GM06990 (cell line): Measurements from ENCODE around the gene CCND1.
A peak's percentile ranks its signal among the peaks of the same experiment; 100 is the strongest.

ENCODE experiments used
- DNase-seq: peaks from one replicate; pipeline ENCODE4 v3.0.0-alpha.2; 2011; ENCODE audit not compliant: insufficient read length; ENCODE audit errors: extremely low read depth
- H3K27me3 ChIP-seq: replicated peaks from 2 replicates; pipeline ENCODE4 v1.6.0; 2011; ENCODE audit warnings: low read length; ENCODE audit not compliant: control insufficient read depth, insufficient read depth
- H3K36me3 ChIP-seq: 2 replicates; pipeline ENCODE4 v1.5.1; 2011; ENCODE audit warnings: low read length; ENCODE audit not compliant: control insufficient read depth, insufficient read depth
- H3K4me3 ChIP-seq: replicated peaks from 2 replicates; pipeline ENCODE4 v1.5.1; 2011; ENCODE audit warnings: low read depth, mild to moderate bottlenecking, control low read depth, low read length
- TF ChIP-seq, protein P1 (sequence below): IDR thresholded peaks from 2 replicates; pipeline ENCODE4 v1.5.1; 2011; ENCODE audit warnings: low read length, control low read depth, mild to moderate bottlenecking, inconsistent platforms; ENCODE audit not compliant: insufficient read depth, poor library complexity, severe bottlenecking

CCND1 gene

DNA sequence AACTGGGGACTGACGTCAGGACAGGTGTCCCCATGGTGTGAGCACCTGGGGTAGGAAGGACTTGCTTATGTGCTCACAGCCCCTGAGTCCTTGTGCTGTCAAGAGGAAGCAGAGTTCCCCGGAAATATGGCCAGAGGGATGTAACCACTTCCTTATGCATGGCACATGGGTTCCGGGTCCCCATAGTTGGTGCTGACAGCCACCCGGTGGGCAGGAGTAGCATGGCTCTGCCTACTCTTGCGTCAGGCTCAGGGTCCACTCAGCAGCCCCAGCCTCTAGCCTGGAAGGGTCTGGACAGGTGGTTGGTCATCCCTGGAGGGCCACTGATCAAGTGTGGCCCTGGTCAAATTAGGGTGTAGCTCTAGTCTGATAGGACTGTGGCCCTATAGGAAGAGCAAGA is 42.8 kb upstream of the CCND1 start:
- Histone ChIP-seq H3K4me3 (no peak overlapping the region), H3K27me3 (no peaks in the 10 kb centered on the region; the same call in 1 of the 2 replicates), H3K36me3 (no peaks in the 10 kb centered on the region)
- TF ChIP-seq, protein P1, sequence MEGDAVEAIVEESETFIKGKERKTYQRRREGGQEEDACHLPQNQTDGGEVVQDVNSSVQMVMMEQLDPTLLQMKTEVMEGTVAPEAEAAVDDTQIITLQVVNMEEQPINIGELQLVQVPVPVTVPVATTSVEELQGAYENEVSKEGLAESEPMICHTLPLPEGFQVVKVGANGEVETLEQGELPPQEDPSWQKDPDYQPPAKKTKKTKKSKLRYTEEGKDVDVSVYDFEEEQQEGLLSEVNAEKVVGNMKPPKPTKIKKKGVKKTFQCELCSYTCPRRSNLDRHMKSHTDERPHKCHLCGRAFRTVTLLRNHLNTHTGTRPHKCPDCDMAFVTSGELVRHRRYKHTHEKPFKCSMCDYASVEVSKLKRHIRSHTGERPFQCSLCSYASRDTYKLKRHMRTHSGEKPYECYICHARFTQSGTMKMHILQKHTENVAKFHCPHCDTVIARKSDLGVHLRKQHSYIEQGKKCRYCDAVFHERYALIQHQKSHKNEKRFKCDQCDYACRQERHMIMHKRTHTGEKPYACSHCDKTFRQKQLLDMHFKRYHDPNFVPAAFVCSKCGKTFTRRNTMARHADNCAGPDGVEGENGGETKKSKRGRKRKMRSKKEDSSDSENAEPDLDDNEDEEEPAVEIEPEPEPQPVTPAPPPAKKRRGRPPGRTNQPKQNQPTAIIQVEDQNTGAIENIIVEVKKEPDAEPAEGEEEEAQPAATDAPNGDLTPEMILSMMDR = peak; percentile 9
- no peak for DNase-seq

DNA sequence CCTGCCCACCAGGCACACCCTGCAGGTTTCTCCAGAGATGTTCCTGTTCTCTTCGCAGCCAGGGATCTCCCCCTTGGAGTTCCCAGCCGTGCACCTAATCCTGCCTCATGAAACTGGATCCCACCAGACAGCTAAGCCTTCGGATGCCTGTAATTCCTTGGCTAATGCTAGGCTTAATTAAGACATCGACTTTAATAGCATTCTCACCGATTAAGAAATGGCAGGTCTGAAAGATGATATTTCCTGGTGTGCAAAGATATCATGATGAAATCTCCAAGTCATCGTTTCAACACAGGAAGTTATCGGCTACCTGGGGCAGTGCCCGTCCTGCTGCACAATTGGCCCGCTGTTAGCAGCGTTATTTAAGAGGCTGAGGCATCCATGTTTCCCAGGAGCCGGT is 41.5 kb upstream of the CCND1 start:
- Histone ChIP-seq H3K27me3 (no peaks in the 10 kb centered on the region; the same call in 1 of the 2 replicates), H3K36me3 (no peaks in the 10 kb centered on the region), H3K4me3 (no peak overlapping the region)
- TF ChIP-seq, protein P1 = no peak
- DNase-seq = no peak

DNA sequence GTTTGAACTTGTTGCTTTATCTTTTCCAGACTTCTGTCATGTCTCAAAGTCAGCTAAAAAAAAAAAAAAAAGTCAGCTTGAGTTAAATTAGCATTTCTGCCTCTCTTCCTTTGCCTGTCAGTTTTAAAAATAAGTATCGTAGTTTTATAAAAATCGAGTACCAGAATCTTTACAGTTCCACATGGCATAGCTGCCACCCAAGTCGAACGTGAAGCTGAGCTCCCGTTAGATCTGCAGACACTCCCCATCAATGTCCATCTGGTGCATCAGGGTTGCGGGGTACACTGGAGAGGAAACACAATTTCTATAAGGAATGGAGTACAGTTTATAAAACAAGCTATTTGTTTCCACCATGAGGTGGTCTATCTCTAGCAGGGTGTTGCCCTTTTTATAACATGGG is 41.0 kb upstream of the CCND1 start:
- no peaks in the 10 kb centered on the region for H3K36me3 ChIP-seq
- H3K27me3 ChIP-seq = no peaks in the 10 kb centered on the region; the same call in 1 of the 2 replicates

DNA sequence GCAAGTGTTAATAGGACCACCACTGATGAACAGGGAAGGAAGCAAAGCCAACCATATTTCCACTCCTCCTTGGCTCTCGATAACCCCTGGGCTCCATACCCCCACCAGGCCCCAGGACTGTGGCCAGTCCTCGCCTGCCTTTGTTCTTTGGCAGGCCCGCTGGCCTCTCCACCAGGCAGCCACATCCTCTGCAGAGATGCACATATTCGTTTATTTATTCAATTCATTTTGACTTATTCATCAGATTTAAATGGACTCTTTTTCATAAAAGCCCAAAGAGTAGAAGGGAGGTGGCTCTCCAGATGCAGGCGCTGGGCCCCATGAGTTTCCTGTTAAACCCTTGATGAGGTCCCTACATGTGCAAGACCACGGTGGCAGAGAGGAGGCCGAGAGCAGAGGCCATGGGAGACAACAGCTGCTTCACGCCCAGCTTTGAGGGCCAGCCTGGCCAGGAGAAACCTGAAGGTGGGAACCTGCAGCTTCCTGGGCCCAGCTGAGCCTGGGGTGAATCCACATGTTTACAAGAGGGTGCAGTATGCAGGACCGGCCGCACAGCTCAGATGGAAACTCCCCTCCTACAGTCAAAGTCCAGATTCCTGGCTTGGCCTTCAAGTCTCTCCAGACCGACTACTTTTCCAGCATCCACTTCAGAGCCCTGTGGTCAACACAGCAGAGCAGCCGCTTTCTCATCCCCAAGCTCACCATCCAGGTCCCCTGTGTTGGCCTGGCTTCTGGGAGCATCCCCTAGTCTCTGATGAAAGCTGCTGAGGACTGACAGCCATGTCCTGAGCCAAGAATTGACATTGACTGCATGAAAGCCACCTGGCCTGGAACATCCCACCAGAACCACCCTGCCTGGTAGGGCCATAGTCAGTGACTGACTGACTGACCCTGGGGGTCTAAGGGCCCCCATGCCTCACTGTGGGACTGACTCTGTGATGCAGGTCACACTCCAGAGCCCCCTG is 39.7 kb upstream of the CCND1 start:
- H3K36me3 ChIP-seq = no peaks in the 10 kb centered on the region
- no peak for DNase-seq
- H3K4me3 ChIP-seq = no peak overlapping the region
- H3K27me3 ChIP-seq = peaks cover 1% of the 10 kb centered on the region
- TF ChIP-seq, protein P1 = no peak

More for the DNA sequence above, 41.0 kb upstream of the CCND1 start:
- TF ChIP-seq, protein P1 = no peak
- DNase-seq = no peak
- H3K4me3 ChIP-seq = no peak overlapping the region

DNA sequence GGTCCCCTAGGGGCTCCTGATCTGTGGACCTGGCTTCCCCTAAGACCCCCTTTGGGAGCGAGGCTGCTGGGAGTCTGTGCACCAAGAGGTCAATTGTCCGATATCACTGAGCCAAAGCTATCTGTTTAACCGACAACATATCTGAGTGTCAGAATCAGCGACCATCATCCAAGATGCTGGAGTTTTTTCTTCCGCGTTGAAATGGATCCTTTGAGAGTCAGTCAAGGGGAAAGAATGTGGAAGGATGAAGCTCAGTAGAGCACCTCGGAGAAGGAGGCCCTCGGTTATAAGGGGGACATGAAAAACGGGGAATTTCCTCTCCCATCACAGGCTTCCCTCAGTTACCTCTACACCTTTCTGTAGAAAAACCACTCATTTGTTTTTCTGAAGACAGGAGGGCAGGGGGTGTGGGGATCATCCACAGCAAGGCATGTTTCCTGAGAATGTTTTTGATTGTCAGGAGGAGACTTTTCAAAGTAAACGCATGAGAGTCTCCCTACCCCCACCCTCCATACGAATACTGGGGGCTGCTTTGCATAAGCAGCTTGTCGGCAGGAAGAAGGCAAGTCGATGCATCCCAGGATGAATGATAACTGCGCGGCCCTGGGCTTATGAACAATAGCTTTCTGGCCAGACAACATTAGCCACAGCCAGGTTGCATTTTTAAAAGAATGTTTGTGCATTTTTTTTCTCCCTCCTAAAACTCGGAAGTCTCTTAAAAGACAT is 37.7 kb upstream of the CCND1 start:
- Histone ChIP-seq H3K36me3 (no peaks in the 10 kb centered on the region), H3K27me3 (peaks cover 1% of the 10 kb centered on the region), H3K4me3 (no peak overlapping the region)
- no peak for DNase-seq
- TF ChIP-seq, protein P1 = no peak
